HG03469 (cell line): ENCODE results near the gene CRYBG2.
"Not testable (repeated sequence)": the region's sequence is repeated elsewhere in the genome, so short reads cannot be mapped to it uniquely, and the experiment has no call there.

Experiments used
- ATAC-seq: cut with Tn5 transposase; IDR thresholded peaks from one replicate; pipeline ENCODE4 v1.9.1; 2021; ENCODE audit warnings: mild to moderate bottlenecking, moderate library complexity, moderate number of reproducible peaks; ENCODE audit not compliant: unreplicated experiment

CRYBG2 gene

DNA sequence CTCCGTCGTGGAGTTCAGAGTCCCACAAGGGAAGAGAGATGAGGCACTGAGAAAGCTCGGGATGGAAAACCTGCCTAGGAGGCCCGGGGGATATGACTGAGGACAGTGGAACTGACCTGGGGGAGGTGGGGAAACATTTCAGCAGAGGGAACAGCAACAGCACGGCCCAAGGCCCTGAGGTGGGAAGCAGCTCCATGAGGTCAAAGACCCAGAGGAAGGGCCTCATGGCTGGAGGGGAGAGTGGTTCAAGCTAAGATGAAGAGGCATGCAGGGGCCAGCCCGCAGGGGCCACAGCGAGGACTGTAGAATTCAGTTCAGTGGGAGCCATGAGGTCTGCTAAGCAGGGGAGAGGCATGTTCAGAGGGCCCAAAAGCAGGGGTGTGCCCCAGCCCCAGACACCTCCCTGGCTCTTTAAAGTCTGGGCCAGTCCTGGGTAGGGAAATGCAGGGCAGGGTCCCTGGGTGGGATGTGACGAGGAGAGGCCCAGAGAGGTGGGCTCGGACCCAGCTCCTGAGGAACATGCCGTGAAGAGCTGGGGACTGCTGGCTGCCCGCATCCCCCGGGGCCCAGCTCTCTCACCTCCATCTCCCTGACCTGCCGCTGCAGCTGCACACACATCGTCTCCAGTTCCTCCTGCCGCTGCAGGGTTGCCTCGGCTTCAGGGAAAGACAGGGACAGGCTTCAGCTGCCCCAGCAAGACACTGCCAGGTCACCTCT lies 57.4 kb downstream of the CRYBG2 start:
- ATAC-seq = no peak

DNA sequence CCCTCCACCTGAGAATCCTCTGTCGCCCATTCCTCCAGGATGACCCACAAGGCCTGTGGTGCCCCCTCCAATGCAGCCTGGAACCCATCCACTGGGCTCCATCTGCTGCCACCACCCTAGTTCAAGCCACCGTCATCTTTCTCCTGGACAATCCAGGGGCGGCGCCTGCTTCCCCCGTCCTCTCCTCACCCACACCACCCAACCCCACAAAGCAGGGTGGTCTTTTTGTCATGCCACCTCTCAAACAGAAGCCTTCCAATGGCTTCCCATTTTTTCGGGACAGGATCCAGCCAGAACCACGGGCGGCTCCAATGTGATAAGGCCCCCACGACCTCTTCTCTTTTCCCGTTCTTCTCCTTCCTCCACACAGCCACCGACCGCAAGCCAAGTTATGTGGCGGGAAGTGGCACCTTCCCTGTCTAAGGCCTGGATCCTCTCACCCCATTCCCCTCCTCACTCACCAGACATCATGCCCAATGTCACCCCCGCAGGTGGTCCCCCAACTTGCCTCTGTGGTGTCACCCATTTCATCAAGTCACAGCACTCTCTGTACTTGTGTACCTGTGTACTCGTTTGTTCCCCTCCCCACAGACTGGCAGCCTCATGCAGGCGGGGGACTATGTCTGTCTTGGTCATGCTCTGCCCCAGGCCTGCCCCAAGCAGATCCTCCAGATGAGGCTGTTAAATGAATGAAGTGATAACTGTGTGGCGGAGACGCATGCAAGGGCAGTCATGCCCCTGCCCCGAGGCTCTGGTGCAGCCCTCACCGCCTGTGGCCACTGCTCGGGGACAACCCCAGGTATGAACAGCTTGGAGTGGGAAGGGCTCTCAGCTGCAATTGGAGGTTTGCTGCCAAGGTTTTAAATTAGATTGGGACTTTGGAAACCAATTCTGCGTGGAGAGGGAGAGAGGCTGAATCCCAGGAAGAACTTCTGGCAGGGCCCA lies 58.5 kb downstream of the CRYBG2 start:
- no peak for ATAC-seq

GRCh38 chr1:26293911-26294463 lies 59.9 kb downstream of the CRYBG2 start:
- ATAC-seq = no peak

- not testable (repeated sequence) for ATAC-seq
Observed at GRCh38 chr1:26292735-26293134, 61.2 kb downstream of the CRYBG2 start.

DNA sequence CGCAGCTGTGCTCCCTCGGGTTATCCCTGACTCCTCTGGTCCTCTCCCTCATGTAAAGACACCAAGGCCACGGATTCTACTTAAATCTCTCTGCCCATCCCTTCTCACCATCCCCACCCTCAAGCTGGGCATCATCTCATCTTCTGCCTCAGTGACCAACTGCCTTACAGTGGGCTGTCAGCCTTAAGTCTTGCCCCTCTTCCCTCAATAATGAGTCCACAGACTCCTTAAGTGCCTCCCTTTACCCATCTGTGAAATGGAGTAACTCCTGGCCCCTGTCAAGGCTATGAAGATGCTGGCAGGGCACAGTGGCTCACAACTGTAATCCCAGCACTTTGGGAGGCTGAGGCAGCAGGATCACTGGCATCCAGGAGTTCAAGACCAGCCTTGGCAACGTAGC lies 62.0 kb downstream of the CRYBG2 start:
- no peak for ATAC-seq

DNA sequence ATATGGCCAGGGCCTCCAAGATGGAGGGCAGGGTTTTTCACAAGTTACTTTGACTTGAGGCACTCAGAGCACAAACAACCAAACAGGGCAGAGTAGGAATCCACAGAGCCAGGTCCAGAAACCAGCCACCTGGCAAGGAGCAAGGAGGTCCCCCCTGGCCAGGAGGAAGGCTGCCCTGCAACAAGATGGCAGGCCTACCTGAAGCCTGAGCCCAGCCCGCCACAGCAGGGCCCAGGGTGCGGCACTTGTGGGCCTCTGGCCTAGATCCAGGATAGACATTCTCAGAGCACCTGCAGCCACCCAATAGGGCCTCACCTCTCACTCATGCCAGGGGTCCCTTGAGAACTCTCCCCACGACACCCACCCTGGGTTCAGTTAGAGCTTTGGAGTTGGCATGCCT lies 62.5 kb downstream of the CRYBG2 start:
- no peak for ATAC-seq

- ATAC-seq = no peak
Observed at GRCh38 chr1:26290882-26291261, 63.1 kb downstream of the CRYBG2 start.

- no peak for ATAC-seq
Observed at GRCh38 chr1:26290122-26290881, 63.6 kb downstream of the CRYBG2 start.

DNA sequence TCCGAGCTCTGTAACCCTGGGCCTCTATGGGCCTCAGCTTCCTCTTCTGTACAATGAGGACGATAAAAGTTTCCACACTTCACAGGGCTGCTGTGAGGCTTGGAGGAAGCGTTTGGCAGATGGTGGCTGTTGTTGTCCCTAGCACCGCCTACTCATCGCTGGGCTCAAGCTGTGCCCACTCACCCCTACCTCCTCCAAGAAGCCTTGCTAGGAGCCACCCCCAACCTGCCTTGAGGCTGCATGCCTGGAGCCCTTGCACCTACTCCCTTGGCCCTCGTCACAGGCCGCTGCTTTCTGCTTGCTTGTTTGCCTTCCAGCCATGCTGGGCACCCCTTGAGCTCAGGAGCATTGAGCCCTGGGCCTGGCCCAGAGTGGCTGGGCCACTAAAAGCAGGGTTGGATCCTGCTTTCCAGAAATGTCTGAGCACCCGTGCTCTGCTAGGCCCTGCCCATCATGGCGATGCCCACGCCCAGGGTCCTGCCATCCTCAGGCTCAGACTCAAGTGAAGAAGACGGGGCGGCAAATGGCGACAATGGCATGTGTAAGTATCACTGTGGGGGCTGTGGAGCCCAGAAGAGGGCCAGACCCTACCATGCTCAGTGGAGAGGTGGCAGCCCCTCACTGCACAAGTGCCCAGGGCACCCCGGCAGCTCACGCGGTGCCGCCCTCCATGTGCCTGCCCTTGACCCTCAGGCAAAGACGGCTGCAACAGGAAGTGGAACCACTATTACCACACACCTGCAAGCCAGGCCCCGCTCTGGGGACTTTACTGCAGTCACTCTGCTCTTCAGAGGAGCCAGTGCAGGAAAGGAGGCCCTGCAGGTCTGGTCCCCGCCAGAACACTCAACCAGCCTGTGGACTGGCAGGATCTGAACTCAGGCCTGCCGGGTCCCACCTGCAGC lies 64.5 kb downstream of the CRYBG2 start:
- no peak for ATAC-seq

DNA sequence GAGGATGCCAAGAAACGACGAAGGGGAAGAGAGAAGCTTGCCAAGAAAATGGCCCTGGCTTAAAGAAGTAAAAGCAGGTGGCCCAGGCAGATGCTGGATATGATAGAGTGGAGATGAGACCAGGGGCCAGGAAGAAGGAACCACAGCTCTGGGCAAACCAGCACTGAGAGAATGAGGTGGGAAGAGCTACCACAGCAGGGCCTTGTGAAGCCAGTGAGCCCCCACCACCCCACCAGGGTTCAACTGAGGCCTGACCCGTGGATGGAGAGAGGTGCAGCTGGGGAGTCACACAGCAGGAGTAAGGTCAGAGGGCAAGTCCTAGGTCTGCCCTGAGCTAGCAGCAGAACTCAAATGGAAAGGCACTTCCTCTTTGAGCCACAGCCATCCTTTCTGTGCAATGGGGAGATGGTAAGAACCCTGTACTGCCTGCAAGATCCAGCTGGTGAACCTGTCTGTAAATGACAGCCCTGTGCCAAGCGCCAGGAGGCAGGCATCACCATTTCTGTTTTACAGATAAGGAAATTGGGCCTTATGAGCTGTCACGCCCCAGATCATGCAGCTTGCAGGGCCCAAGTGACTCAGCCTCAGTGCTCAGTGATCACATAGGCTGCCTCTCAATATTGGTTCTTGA lies 65.5 kb downstream of the CRYBG2 start:
- no peak for ATAC-seq

GRCh38 chr1:26287811-26288210 lies 66.1 kb downstream of the CRYBG2 start:
- ATAC-seq = no peak

- ATAC-seq = no peak
Observed at GRCh38 chr1:26287033-26287711, 66.8 kb downstream of the CRYBG2 start.

DNA sequence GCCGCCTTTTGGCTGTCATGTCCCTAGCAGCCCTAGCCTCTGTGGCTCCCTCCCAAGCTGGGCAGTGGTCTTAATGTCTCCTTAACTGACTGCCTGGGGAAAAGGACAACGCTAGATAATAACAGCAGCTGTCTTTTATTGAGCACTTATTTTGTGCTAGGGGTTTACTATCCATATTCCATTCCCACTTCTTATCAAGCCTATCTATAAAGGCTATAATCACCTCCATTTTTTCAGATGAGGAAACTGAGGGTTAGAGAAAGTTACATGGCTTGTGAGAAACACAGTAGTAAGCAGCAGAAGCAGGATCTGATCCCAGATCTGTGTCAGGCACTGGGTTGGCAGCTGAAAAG lies 67.9 kb downstream of the CRYBG2 start:
- no peak for ATAC-seq

- ATAC-seq = no peak
Observed at GRCh38 chr1:26285366-26286063, 68.4 kb downstream of the CRYBG2 start.

DNA sequence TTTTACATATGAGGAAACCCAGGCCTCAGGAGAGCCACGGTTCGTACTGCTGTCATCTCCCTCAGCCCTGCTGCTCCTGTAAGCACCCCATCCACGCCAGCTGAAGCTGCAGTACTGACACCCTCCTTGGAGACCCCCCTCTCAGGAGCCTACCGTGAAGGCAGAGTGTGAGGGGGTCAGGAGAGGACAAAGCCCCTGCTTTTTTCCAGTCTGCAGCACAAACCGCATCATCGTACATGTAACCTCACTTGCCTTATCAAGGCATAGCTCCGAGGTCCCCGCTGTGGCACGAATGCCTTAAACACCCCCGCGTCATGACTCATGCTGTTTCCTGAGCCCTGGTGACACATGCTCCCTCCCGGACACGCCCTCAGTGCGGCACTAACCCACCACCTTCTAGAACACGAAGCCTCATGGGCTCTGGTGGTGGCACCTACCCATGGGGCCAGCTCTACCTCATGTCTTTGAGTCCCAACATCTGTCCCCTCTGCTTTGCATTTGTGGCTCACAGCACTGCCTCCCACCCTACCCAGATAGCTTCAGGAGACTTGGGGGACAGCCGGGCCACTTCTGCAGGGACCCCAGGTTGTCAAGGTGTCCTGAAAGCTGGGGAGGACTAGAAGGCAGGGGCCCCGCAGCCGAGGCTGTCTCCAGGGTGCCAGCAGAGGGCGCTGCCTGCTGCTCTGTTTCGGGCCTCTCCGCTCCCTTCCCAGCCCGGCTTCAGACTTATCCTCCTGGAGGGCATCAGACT lies 69.2 kb downstream of the CRYBG2 start:
- no peak for ATAC-seq

GRCh38 chr1:26283871-26284596 lies 69.9 kb downstream of the CRYBG2 start:
- no peak for ATAC-seq

DNA sequence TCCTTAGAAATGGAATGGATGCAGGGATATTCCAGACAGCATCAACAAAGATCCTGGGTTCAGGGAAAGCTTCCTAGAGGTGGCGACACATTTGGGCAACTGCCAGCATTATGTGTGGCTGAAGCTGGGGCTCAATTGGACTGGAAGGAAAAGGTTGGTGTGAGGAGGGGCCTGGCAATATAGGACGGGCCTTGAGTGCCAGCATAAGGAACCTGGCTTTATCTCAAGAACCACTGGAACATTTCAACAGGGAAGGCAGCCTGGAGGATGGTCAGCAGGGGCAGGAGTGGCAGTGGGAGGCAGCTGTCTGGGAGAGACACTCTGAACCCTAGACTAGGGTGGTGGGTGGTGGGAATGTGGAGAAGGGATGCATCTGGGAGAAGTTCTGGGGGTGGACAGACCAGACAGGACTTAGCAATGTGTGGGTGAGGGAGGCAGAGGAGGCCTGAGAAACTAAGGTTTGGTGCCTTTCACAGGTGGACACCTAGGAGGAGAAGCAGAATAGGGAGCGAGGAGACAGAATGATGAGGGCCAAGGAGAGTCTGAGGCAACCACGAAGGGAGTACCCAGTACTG lies 70.6 kb downstream of the CRYBG2 start:
- no peak for ATAC-seq
